Hair follicle dermal papilla cell (primary cell): ENCODE measurements around the gene RGS21. TPM values are rescaled to one million over a fixed set of nuclear protein-coding genes. Genes with fewer than 3 reads are reported as not detected.

ENCODE experiments used
- total RNA-seq: library from RNA; depleted of rRNA; stranded (reverse); fragments of >200 nt; gene quantifications from 2 replicates; pipeline ENCODE4 v1.2.3, GENCODE V29; 2012

Gene RGS21
- not detected in 2 replicates for total RNA-seq

GRCh38 chr1:192316942-192317450 lies at the start of gene RGS21:
Gene RGS21, plus strand, starts transcription at chr1:192316992. Its CDS starts 26,045 bp downstream, at chr1:192343037.

Other genes starting within 250 kb of the RGS21 start
- not detected in 2 replicates for gene RGS18, start 158.5 kb upstream of the RGS21 start, total RNA-seq